T-helper 2 cell treated with Interferon-gamma antibody and Interleukin-4, amounts not matched to agents 5 μg/mL and 100 μg/mL, for 36 hours (primary cell): Measurements from ENCODE around the gene C22orf42.
"Not testable (repeated sequence)": the region's sequence is repeated elsewhere in the genome, so short reads cannot be mapped to it uniquely, and the experiment has no call there.

Experiments
- DNase-seq: peaks from one replicate; pipeline ENCODE4 v3.0.0; 2021; ENCODE audit warnings: low spot score
- H3K27ac Mint-ChIP-seq: one replicate; pipeline ENCODE4 v1.8.0; 2021; ENCODE audit warnings: mild to moderate bottlenecking, mixed read lengths
- H3K27me3 Mint-ChIP-seq: one replicate; pipeline ENCODE4 v1.8.0; 2021; ENCODE audit warnings: low read depth, mixed read lengths
- H3K36me3 Mint-ChIP-seq: one replicate; pipeline ENCODE4 v1.8.0; 2021; ENCODE audit warnings: low read depth, mixed read lengths
- H3K4me1 Mint-ChIP-seq: one replicate; pipeline ENCODE4 v1.8.0; 2021; ENCODE audit warnings: low read depth, mixed read lengths
- H3K4me3 Mint-ChIP-seq: one replicate; pipeline ENCODE4 v1.8.0; 2022; ENCODE audit warnings: mild to moderate bottlenecking, moderate library complexity, mixed read lengths
- H3K9me3 Mint-ChIP-seq: one replicate; pipeline ENCODE4 v1.8.0; 2021; ENCODE audit warnings: mixed read lengths

Gene C22orf42

DNA sequence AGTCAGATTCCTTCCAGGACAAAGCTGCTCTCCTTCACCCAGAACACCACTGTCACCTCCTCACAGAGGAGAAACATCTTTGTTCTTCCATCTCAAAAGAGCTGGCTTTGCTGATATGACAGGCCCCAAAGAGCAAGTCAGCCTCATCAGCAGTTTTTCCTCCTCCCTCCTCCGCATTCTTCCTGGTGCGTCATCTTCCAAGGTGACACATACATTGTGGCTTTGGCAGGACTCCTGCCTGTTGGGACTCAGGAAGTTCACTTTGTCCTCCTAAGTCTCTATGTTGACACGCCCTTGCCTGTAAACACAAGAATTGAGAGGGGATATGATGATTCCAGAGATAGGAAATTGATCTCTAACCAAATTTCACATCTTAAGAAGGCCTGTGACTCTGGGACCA is 23.1 kb downstream of the C22orf42 start:
- H3K4me3 Mint-ChIP-seq: peak overlapping the region; percentile 62
- H3K27ac Mint-ChIP-seq: not testable (repeated sequence)

DNA sequence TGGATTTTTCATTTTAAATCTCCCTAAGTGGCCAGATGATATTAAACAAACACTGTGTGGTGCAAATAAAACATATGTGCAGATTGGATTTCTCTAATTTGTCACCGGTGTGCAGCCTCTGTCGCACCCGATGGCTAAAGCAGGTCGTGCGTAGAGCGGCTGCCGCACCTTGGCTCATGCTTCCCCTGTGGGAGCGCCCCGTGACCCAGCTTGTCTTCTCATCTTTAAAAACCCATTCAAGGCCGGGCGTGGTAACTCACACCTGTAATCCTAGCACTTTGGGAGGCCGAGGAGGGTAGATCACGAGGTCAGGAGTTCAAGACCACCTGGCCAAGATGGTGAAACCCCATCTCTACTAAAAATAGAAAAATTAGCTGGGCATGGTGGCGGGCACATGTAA is 24.3 kb downstream of the C22orf42 start:
- not testable (repeated sequence) for H3K36me3 Mint-ChIP-seq, H3K27me3 Mint-ChIP-seq, H3K4me3 Mint-ChIP-seq, DNase-seq, H3K9me3 Mint-ChIP-seq, H3K27ac Mint-ChIP-seq
- H3K4me1 Mint-ChIP-seq: peaks cover 23% of the 10 kb centered on the region

More for the DNA sequence above, 23.1 kb downstream of the C22orf42 start:
- peaks cover 23% of the 10 kb centered on the region for H3K4me1 Mint-ChIP-seq
- DNase-seq, H3K9me3 Mint-ChIP-seq, H3K36me3 Mint-ChIP-seq, H3K27me3 Mint-ChIP-seq: not testable (repeated sequence)

DNA sequence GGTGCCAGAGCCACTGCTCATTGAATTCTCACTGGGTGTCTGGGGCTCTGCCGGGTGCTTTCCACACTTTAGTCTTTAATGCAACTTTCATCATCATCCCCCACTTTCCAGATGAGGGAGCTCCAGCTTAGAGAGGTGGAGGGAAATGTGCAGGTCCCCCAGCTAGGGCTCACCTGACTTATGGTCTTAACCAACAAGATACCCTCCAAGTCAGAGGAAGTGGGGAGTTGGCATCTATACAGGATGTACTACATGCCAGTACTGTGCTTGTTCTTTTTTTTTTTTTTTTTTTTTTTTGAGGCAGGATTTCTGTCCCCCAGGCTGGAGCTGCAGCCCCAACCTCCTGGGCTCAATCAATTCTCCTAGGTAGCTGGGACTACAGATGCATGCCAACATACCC is 26.3 kb downstream of the C22orf42 start:
- Mint-ChIP-seq H3K9me3 (no peaks in the 10 kb centered on the region), H3K4me1 (peaks cover 17% of the 10 kb centered on the region), H3K36me3 (no peaks in the 10 kb centered on the region), H3K27me3 (no peaks in the 10 kb centered on the region), H3K4me3 (no peak overlapping the region), H3K27ac (no peak overlapping the region)
- no peak for DNase-seq

DNA sequence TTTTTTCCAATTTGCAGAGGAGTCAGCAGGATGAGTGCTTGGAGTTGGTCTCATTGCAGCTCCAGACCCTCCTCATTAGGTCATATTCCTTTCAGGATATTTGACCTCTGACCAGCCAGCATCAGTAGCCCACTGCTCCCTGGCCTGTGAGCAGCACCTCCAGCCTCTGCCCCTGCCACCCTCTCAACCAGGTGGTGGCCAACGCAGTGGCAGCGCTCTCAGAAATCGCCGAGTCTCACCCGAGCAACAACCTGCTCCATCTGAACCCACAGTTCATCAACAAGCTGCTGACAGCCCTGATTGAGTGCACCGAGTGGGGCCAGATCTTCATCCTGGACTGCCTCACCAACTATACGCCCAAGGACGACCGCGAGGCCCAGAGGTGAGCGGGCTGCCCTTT is 27.0 kb downstream of the C22orf42 start:
- peaks cover 11% of the 10 kb centered on the region for H3K4me1 Mint-ChIP-seq
- no peak overlapping the region for H3K27ac Mint-ChIP-seq
- no peaks in the 10 kb centered on the region for H3K9me3 Mint-ChIP-seq
- H3K4me3 Mint-ChIP-seq: no peak overlapping the region
- no peaks in the 10 kb centered on the region for H3K36me3 Mint-ChIP-seq
- H3K27me3 Mint-ChIP-seq: no peaks in the 10 kb centered on the region
- no peak for DNase-seq

DNA sequence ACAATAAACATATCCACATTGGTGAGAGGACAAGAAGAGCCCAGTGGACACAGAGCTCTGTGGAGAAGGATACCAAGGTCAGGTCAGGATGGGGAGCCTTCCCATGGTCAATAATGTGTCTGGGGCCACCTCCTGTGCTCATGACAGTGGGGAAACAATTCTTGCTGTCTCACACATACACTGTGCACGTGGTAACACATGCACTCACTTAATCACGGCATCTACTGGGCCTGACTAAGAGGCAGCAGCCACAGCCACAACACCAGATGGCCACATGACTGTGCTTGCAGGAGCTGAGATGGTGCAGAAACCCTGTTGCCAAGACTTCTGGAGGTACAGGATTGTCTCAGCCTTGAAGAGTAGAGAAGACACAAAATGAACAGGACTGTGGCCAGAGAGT is 28.6 kb downstream of the C22orf42 start:
- Mint-ChIP-seq H3K36me3 (no peaks in the 10 kb centered on the region), H3K4me3 (no peak overlapping the region), H3K27ac (no peak overlapping the region), H3K27me3 (no peaks in the 10 kb centered on the region), H3K9me3 (no peaks in the 10 kb centered on the region), H3K4me1 (peaks cover 6% of the 10 kb centered on the region)
- DNase-seq: no peak

DNA sequence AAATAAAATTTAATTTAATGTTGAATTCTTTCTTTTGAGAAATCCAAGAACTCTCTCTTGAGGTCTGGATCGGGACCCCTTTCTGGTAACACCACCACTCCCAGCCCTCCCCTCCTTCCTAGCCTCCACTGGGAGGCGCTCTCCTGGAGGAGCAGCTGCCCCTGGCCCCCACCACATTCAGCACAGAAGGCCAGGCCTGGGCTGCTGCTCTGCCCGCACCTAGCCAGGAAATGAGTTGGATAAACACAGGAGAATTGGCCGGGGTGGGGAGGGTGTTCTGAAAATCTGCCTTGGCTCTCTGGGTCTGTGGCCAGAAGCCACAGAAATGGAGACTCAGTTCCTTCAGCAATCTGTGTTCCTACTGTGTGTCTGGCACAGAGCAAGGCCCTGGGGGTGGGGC is 31.2 kb downstream of the C22orf42 start:
- H3K36me3 Mint-ChIP-seq: no peaks in the 10 kb centered on the region
- H3K9me3 Mint-ChIP-seq: no peaks in the 10 kb centered on the region
- no peak overlapping the region for H3K27ac Mint-ChIP-seq
- H3K27me3 Mint-ChIP-seq: no peaks in the 10 kb centered on the region
- no peak overlapping the region for H3K4me3 Mint-ChIP-seq
- no peak for DNase-seq
- peaks cover 14% of the 10 kb centered on the region for H3K4me1 Mint-ChIP-seq

DNA sequence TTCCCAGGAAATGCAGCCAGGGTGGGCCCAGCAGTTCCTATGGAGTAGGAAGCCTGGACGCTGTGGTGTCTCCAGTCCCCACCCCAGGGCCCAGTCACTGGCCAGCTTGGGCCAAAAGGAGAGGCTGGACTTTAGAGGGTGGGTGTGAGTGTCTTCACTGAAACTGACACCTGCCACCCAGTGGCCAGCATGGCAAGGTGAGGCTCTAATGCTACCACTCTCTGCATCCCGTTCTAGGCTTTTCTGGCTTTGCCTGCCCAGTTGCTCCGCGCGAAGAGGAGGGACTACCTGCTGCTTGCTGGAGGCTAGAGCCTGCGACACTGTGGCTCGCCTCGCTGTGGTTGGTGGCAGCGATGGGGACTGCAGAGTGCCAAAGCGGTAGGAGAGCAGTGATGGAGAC is 35.4 kb downstream of the C22orf42 start:
- Mint-ChIP-seq H3K4me1 (peaks cover 9% of the 10 kb centered on the region), H3K27me3 (no peaks in the 10 kb centered on the region), H3K36me3 (no peaks in the 10 kb centered on the region), H3K9me3 (no peaks in the 10 kb centered on the region), H3K27ac (no peak overlapping the region), H3K4me3 (no peak overlapping the region)
- no peak for DNase-seq

DNA sequence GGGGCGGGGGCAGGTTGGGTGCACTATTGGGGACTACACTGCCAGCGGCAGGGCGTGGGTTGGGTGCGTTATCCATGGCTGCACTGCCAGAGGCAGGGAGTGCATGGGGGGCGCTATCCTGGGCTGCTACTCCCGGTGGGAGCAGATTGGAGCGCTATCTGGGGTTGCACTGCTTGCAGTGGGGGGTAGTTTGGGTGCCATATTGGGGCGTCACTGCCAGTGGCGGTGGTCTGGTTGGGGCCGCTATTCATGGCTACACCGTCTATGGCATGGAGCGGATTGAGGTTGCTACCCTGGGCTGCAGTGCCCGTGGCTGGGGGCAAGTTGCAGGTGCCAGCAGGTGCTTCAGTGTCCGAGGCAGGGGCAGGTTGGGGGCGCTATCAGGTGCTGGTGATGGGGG is 36.2 kb downstream of the C22orf42 start:
- H3K27ac Mint-ChIP-seq: no peak overlapping the region
- peaks cover 8% of the 10 kb centered on the region for H3K4me1 Mint-ChIP-seq
- no peak overlapping the region for H3K4me3 Mint-ChIP-seq
- no peaks in the 10 kb centered on the region for H3K9me3 Mint-ChIP-seq
- H3K27me3 Mint-ChIP-seq: peaks cover under 1% of the 10 kb centered on the region
- DNase-seq: no peak
- H3K36me3 Mint-ChIP-seq: no peaks in the 10 kb centered on the region

DNA sequence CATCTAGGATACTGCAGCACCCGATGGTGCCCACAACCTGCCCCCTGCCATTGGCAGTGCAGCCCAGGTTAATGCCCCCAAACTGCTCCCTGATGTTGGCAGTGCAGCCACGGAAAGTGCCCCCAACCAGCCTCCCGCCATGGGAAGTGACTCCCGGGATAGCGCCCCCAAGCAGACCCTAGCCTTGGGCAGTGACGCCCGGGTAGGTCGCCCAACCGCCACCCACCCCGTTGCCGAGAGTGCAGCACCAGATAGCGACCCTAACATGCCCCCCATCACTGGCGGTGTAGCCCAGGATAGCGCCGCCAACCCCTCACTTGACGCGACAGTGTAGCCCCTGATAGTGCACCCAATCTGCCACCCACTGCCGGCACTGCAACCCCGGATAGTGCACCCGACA is 38.5 kb downstream of the C22orf42 start:
- Mint-ChIP-seq H3K36me3 (no peaks in the 10 kb centered on the region), H3K4me1 (peaks cover 8% of the 10 kb centered on the region), H3K4me3 (no peak overlapping the region), H3K27ac (no peak overlapping the region), H3K27me3 (peaks cover 9% of the 10 kb centered on the region), H3K9me3 (no peaks in the 10 kb centered on the region)
- no peak for DNase-seq

DNA sequence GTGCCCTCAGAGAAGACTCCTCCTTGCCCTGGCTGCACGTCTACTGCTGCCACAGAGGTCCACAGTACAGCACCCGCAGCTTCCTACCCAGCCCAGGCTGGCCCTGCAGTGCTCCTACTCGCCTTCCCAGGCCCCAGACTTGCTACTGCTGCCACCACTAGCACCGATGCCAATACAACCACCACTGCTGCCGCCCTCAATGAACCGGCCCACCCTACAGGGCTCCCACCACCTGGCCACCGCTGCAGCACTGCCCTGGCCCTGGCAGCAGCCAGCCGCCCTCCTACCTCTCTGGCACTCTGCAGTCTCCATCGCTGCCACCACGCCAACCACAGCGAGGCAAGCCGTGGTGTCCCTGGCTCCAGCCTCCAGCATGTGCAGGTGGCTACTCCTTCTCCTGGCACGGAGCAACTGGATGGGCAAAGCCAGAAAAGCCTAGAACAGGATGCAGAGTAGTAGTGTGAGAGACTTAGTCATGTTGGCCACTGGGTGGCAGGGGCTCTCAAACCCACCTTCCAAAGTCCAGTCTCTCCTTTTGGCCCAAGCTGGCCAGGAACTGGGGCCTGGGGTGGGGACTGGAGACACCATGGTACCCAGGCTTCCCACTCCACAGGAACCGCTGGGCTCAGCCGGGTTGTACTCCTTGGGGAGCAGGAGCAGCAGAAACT is 39.4 kb downstream of the C22orf42 start:
- no peak for DNase-seq
- peaks cover 14% of the 10 kb centered on the region for H3K27me3 Mint-ChIP-seq
- H3K36me3 Mint-ChIP-seq: no peaks in the 10 kb centered on the region
- peaks cover 2% of the 10 kb centered on the region for H3K4me1 Mint-ChIP-seq
- no peaks in the 10 kb centered on the region for H3K9me3 Mint-ChIP-seq
- no peak overlapping the region for H3K4me3 Mint-ChIP-seq
- no peak overlapping the region for H3K27ac Mint-ChIP-seq

DNA sequence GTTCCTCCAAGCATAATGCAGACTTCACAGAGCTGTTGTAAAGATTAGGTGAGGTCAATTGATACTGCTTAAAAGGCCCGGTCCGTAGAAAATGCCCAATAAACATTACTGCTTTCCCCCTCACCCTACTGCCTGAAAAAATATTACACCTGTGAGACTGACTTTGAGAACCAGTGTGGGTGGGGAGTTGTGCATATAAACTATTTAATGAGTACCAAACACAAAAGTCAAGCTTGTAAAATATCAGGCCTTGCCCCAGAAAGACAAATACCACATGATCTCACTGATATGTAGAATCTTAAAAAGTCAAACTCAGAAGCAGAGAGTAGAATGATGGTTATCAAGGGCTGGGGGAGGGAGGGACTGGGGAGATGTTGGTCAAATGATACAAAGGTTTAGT is 46.7 kb downstream of the C22orf42 start:
- H3K36me3 Mint-ChIP-seq: no peaks in the 10 kb centered on the region
- H3K4me3 Mint-ChIP-seq: no peak overlapping the region
- H3K27me3 Mint-ChIP-seq: peaks cover 14% of the 10 kb centered on the region
- H3K9me3 Mint-ChIP-seq: no peaks in the 10 kb centered on the region
- DNase-seq: no peak
- no peak overlapping the region for H3K27ac Mint-ChIP-seq
- H3K4me1 Mint-ChIP-seq: no peaks in the 10 kb centered on the region

DNA sequence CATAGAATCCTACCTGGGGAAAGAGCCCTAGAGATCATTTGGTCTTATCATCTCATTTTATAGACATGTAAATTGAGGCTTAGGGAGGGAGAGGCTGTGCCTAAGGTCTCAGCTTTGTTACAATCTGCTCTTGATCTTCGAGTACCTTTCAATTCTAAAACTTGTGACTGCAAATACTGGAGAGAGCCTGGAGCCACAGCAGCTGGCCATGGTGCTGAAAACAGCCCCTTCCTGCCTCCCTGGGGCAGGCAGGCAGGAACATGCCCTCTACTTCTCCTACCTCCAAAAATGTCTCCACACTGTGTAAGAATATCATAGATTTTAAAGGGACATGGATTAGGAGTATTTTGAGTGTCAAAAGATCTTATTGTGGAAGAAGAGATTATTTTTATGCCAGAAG is 52.2 kb downstream of the C22orf42 start:
- no peak overlapping the region for H3K27ac Mint-ChIP-seq
- no peaks in the 10 kb centered on the region for H3K9me3 Mint-ChIP-seq
- H3K27me3 Mint-ChIP-seq: peaks cover 6% of the 10 kb centered on the region
- H3K36me3 Mint-ChIP-seq: no peaks in the 10 kb centered on the region
- no peaks in the 10 kb centered on the region for H3K4me1 Mint-ChIP-seq
- no peak overlapping the region for H3K4me3 Mint-ChIP-seq
- DNase-seq: no peak

DNA sequence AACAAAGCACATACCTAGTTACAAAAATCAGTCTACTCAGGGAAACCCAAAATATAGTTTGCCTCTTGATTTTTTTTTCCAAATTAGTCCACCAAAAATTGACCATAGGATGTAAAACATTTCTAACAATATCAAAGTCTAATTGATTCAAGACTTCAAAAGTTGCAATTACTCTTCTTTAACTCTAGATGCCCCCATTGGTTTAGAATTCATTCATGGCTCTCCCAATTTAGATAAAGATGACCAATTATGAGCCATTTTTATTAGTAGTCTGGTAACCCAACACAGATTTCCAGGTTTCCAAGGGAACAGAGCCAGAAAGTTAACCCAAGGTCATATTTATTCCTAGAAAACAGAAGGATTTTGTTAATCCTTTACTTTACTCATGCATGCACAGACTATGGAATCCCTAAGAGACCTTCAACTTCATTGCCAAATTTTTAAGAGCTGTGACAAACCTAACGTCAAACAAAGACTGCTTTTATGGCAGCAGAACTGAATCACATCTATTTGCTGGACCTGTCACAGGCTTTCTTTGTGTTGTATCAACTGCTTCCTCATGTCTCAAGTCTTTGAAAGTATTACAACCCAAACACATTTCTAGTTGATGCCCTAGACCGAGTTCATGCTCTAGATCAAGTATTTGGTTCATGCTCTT is 55.3 kb downstream of the C22orf42 start:
- Mint-ChIP-seq H3K4me1 (no peaks in the 10 kb centered on the region), H3K36me3 (no peaks in the 10 kb centered on the region), H3K4me3 (no peak overlapping the region), H3K27ac (no peak overlapping the region), H3K27me3 (peaks cover 9% of the 10 kb centered on the region), H3K9me3 (no peaks in the 10 kb centered on the region)
- DNase-seq: no peak

DNA sequence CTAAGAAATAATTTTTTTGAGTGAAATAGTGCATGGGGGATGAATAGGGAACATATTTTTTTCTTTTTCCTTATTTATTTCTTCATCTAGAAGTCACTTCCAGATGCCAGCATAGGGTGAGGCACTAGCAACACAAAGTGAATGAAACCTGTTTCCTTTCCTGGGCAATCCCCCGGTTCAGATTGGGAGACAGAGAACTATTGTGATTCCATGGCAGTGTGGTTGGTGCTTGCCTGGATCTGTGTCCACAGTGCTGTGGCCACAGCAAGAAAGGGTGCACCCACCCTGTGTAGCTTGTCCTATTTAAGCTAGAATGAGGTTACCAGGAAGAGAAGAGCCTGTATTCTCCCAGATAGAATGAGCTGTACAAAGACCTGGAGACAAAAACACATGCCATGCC is 58.4 kb downstream of the C22orf42 start:
- Mint-ChIP-seq H3K4me3 (no peak overlapping the region), H3K36me3 (no peaks in the 10 kb centered on the region), H3K4me1 (no peaks in the 10 kb centered on the region), H3K27me3 (peaks cover 15% of the 10 kb centered on the region), H3K9me3 (no peaks in the 10 kb centered on the region), H3K27ac (no peak overlapping the region)
- no peak for DNase-seq
